IMR-90 (cell line): ENCODE measurements around the gene GYG2. TPM values are rescaled to one million over a fixed set of nuclear protein-coding genes. Genes with fewer than 3 reads are reported as not detected.
"Not testable (repeated sequence)": the region's sequence is repeated elsewhere in the genome, so short reads cannot be mapped to it uniquely, and the experiment has no call there.

Experiments
- ATAC-seq: fragments of 200-7000 bp; cut with Tn5 transposase; 2 replicates; pipeline ENCODE4 v1.9.1; 2020; ENCODE audit warnings: low read depth, mild to moderate bottlenecking, moderate library complexity
- BruUV-seq: library from RNA; stranded (reverse); fragments of 400-500 nt; replicated peaks from 2 replicates; lab custom pipeline; 2021; lab: Mats Ljungman, UMichigan
- CTCF ChIA-PET: fragments of 300-600 bp; formaldehyde crosslinking; extraction: SDS; loops from one replicate; lab custom pipeline; 2021; ENCODE audit warnings: antibody characterized with exemption; lab: Yijun Ruan, JAX
- POLR2A ChIA-PET: fragments of 300-600 bp; sonication (Branson Sonifier 250); formaldehyde crosslinking; loops from one replicate; lab custom pipeline; 2022; ENCODE audit warnings: antibody characterized with exemption; ENCODE audit not compliant: unreplicated experiment; lab: Charles Lee
- DNase-seq: peaks from one replicate; pipeline ENCODE4 v3.0.0; 2013
- H2AFZ ChIP-seq: replicated peaks from 2 replicates; pipeline ENCODE3; 2013; ENCODE audit warnings: low read length, mild to moderate bottlenecking; ENCODE audit not compliant: poor library complexity
- H2AK5ac ChIP-seq: 2 replicates; pipeline ENCODE4 v1.6.1; 2013; ENCODE audit warnings: low read depth, low read length, inconsistent platforms
- H2AK9ac ChIP-seq: replicated peaks from 2 replicates; pipeline ENCODE3; 2013; ENCODE audit warnings: mild to moderate bottlenecking, low read depth, low read length, moderate library complexity; ENCODE audit not compliant: poor library complexity
- H2BK120ac ChIP-seq: 2 replicates; pipeline ENCODE4 v1.6.1; 2013; ENCODE audit warnings: low read depth, low read length, inconsistent platforms
- H2BK15ac ChIP-seq: 3 replicates; pipeline ENCODE4 v1.6.1; 2013; ENCODE audit warnings: low read depth, low read length, inconsistent platforms
- H2BK20ac ChIP-seq: 2 replicates; pipeline ENCODE4 v1.6.1; 2013; ENCODE audit warnings: low read depth, mild to moderate bottlenecking, inconsistent platforms, low read length, moderate library complexity
- H2BK5ac ChIP-seq: 2 replicates; pipeline ENCODE4 v1.6.1; 2013; ENCODE audit warnings: mild to moderate bottlenecking, low read depth, low read length, inconsistent platforms; ENCODE audit not compliant: poor library complexity, severe bottlenecking
- H3K14ac ChIP-seq: replicated peaks from 2 replicates; pipeline ENCODE4 v1.6.1; 2013; ENCODE audit warnings: low read depth, low read length, inconsistent platforms
- H3K18ac ChIP-seq: 2 replicates; pipeline ENCODE4 v1.6.1; 2013; ENCODE audit warnings: low read depth, low read length, control low read depth
- H3K23ac ChIP-seq: 2 replicates; pipeline ENCODE4 v1.6.1; 2013; ENCODE audit warnings: low read depth, low read length, inconsistent platforms
- H3K27ac ChIP-seq: 2 replicates; pipeline ENCODE4 v1.5.1; 2013; ENCODE audit warnings: mild to moderate bottlenecking, control low read depth, low read length; ENCODE audit not compliant: insufficient read depth
- H3K27me3 ChIP-seq: 2 replicates; pipeline ENCODE4 v1.6.1; 2013; ENCODE audit warnings: low read length; ENCODE audit not compliant: control insufficient read depth, insufficient read depth
- H3K36me3 ChIP-seq: 2 replicates; pipeline ENCODE4 v1.6.1; 2013; ENCODE audit warnings: low read length, mixed read lengths; ENCODE audit not compliant: control insufficient read depth, insufficient read depth
- H3K4ac ChIP-seq: 2 replicates; pipeline ENCODE4 v1.6.1; 2013; ENCODE audit warnings: low read depth, low read length, inconsistent platforms
- H3K4me1 ChIP-seq: 2 replicates; pipeline ENCODE4 v1.6.1; 2013; ENCODE audit warnings: low read length, mixed read lengths; ENCODE audit not compliant: control insufficient read depth, insufficient read depth
- H3K4me2 ChIP-seq: 2 replicates; pipeline ENCODE4 v1.6.1; 2013; ENCODE audit warnings: low read depth, mild to moderate bottlenecking, control low read depth, low read length, moderate library complexity
- H3K4me3 ChIP-seq: 2 replicates; pipeline ENCODE4 v1.5.1; 2013; ENCODE audit warnings: low read depth, mild to moderate bottlenecking, control low read depth, low read length, moderate library complexity; ENCODE audit not compliant: insufficient read depth
- H3K56ac ChIP-seq: 2 replicates; pipeline ENCODE4 v1.6.1; 2013; ENCODE audit warnings: low read length, inconsistent platforms; ENCODE audit not compliant: insufficient read depth; ENCODE audit errors: extremely low read depth
- H3K79me1 ChIP-seq, 2 experiments: 2 replicates each; pipeline ENCODE4 v1.6.1; 2013; ENCODE audit warnings: low read length in 2 of 2, inconsistent platforms in 1 of 2, low read depth in 1 of 2
- H3K9ac ChIP-seq: 2 replicates; pipeline ENCODE4 v1.6.1; 2013; ENCODE audit warnings: low read depth, low read length, control low read depth
- H3K9me1 ChIP-seq: 2 replicates; pipeline ENCODE4 v1.6.1; 2013; ENCODE audit warnings: low read length, inconsistent platforms; ENCODE audit not compliant: insufficient read depth
- H3K9me3 ChIP-seq: 2 replicates; pipeline ENCODE4 v1.6.1; 2013; ENCODE audit warnings: low read length; ENCODE audit not compliant: control insufficient read depth, insufficient read depth
- H4K20me1 ChIP-seq: 2 replicates; pipeline ENCODE4 v1.6.1; 2013; ENCODE audit warnings: low read length, inconsistent platforms; ENCODE audit not compliant: insufficient read depth
- H4K5ac ChIP-seq: 2 replicates; pipeline ENCODE4 v1.6.1; 2013; ENCODE audit warnings: mild to moderate bottlenecking, low read depth, low read length, control low read depth
- H4K8ac ChIP-seq, 2 experiments: 2 replicates each; pipeline ENCODE4 v1.6.1; 2013; ENCODE audit warnings: low read depth in 2 of 2, low read length in 2 of 2, control low read depth in 1 of 2, inconsistent platforms in 1 of 2
- H4K91ac ChIP-seq: 2 replicates; pipeline ENCODE4 v1.6.1; 2013; ENCODE audit warnings: low read depth, low read length, inconsistent platforms; ENCODE audit not compliant: insufficient read depth
- WGBS, 2 experiments: methylation state at CpG; one replicate each; pipeline versions ENCODE4 v1.1.5 to v1.1.7; 2013; ENCODE audit warnings: missing lambda C conversion rate in 2 of 2; ENCODE audit not compliant: insufficient read length in 1 of 2; ENCODE audit errors: extremely low coverage in 2 of 2; 5-methylcytosine and 5-hydroxymethylcytosine counted together
- dilution Hi-C: fragments of 300-500 bp; cut with HindIII; formaldehyde crosslinking; loops from one replicate; pipeline ENCODE4 v1.14.3; 2018; ENCODE audit warnings: low sequenced_read_pairs; ENCODE audit not compliant: unreplicated experiment
- in situ Hi-C: fragments of 300-500 bp; cut with MboI; formaldehyde crosslinking; loops from 3 replicates; pipeline ENCODE4 v1.14.3; 2019; ENCODE audit warnings: low sequenced_read_pairs, inconsistent platforms, mixed read lengths
- intact Hi-C: fragments of 100-400 bp; cut with micrococcal nuclease; formaldehyde crosslinking; loops from 2 replicates; pipeline ENCODE4 v1.10.0; 2022
- polyA plus RNA-seq, 3 experiments: library from polyadenylated mRNA; depleted of rRNA; stranded (reverse); fragments of >200 nt; gene quantifications; 2 replicates each; pipeline ENCODE4 v1.2.3, GENCODE V29; 2012; ENCODE audit warnings: low replicate concordance in 1 of 3
- total RNA-seq: library from RNA; depleted of rRNA; stranded (reverse); fragments of >200 nt; gene quantifications from 2 replicates; pipeline ENCODE4 v1.2.3, GENCODE V29; 2012

GYG2 gene
- total and polyA plus RNA-seq, 2 of the 4 experiments (the other 2 are of a cell fraction), result 9.6 to 13.1 TPM

DNA sequence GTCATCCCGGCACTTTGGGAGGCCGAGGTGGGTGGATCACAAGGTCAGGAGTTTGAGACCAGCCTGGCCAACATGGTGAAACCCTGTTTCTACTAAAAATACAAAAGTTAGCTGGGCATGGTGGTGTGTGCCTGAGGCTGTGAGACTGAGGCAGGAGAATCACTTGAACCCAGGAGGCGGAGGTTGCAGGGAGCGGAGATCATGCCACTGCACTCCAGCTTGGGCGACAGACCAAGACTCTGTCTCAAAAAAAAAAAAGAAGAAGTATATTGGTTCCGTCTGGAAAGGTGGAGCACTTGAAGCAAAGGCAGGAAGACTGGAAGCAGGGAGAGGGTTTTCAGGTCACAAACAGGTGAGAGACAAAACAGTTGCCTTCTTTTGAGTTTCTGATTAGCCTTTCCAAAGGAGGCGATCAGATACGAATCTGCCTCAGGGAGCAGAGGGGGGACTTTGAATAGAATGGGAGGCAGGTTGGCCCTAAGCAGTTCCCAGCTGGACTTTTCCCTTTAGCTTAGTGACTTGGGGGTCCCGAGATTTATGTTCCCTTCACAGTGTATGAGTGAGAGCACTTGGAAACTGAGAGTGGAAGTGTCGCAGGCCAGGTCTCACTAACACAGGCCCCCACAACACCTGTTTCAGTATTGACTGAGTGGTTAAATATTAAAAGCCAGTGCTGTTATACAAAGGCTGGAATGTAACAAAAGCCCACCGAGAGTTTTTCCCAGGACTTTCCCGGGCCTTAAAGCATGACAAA, 48.1 kb upstream of the GYG2 start:
- H2BK5ac ChIP-seq, H2BK120ac ChIP-seq, H2AFZ ChIP-seq, dilution Hi-C loops, CTCF ChIA-PET, H3K9me3 ChIP-seq, H4K91ac ChIP-seq, H3K4me3 ChIP-seq, in situ Hi-C loops, H2AK9ac ChIP-seq, ATAC-seq, H3K4me1 ChIP-seq, DNase-seq, H2BK20ac ChIP-seq, H3K9ac ChIP-seq, H3K36me3 ChIP-seq, H3K4ac ChIP-seq, H3K79me1 ChIP-seq, intact Hi-C loops, H3K14ac ChIP-seq, H3K18ac ChIP-seq, POLR2A ChIA-PET, H4K8ac ChIP-seq, H2AK5ac ChIP-seq, H4K20me1 ChIP-seq, H2BK15ac ChIP-seq, BruUV-seq, H3K9me1 ChIP-seq, H3K23ac ChIP-seq, H3K4me2 ChIP-seq, H3K27me3 ChIP-seq, H3K27ac ChIP-seq, H3K56ac ChIP-seq, H4K5ac ChIP-seq: not testable (repeated sequence)
- WGBS, 2 experiments, result 69% methylated on average over 3 of the region's 12 CpGs; no CpG with 5 or more reads in 1 of the 2 experiments
